ENCODE results near the gene GPI.
"Not testable (repeated sequence)": the region's sequence is repeated elsewhere in the genome, so short reads cannot be mapped to it uniquely, and the experiment has no call there.

GPI gene

GRCh38 chr19:34370117-34370516, 5.1 kb downstream of the GPI start:
- DNase-seq: no peak

- DNase-seq: no peak
These were observed 6.0 kb downstream of the GPI start for GRCh38 chr19:34370983-34371382.

GRCh38 chr19:34373601-34374288, 8.7 kb downstream of the GPI start:
- DNase-seq: no peak

- no peak for DNase-seq
These were observed 10.6 kb downstream of the GPI start for GRCh38 chr19:34375598-34375997.

GRCh38 chr19:34380639-34381241, 15.7 kb downstream of the GPI start:
- DNase-seq: no peak

GRCh38 chr19:34381399-34382251, 16.6 kb downstream of the GPI start:
- DNase-seq: no peak

GRCh38 chr19:34382471-34382870, 17.5 kb downstream of the GPI start:
- DNase-seq: no peak

GRCh38 chr19:34383599-34383998, 18.6 kb downstream of the GPI start:
- no peak for DNase-seq

- no peak for DNase-seq
These were observed 21.8 kb downstream of the GPI start for GRCh38 chr19:34386645-34387445.

GRCh38 chr19:34387446-34387810, 22.4 kb downstream of the GPI start:
- DNase-seq: no peak

- not testable (repeated sequence) for DNase-seq
These were observed 23.7 kb downstream of the GPI start for GRCh38 chr19:34388745-34389144.

- no peak for DNase-seq
These were observed 26.8 kb downstream of the GPI start for GRCh38 chr19:34391813-34392212.

- no peak for DNase-seq
These were observed 28.0 kb downstream of the GPI start for GRCh38 chr19:34393031-34393430.

GRCh38 chr19:34393629-34394028, 28.6 kb downstream of the GPI start:
- DNase-seq: no peak

GRCh38 chr19:34397853-34398252, 32.9 kb downstream of the GPI start:
- DNase-seq: no peak

GRCh38 chr19:34399886-34400285, 34.9 kb downstream of the GPI start:
- no peak for DNase-seq

GRCh38 chr19:34400844-34401243, 35.8 kb downstream of the GPI start:
- DNase-seq: not testable (repeated sequence)

GRCh38 chr19:34402074-34402600, 37.1 kb downstream of the GPI start:
- no peak for DNase-seq

- no peak for DNase-seq
These were observed 38.8 kb downstream of the GPI start for GRCh38 chr19:34403784-34404108.

- peak; percentile 76 for DNase-seq
These were observed 39.3 kb downstream of the GPI start, which contains the start of gene PDCD2L for GRCh38 chr19:34404109-34404909. Gene PDCD2L (plus strand): TSS chr19:34404399. CDS start chr19:34404431, 32 bp downstream.

GRCh38 chr19:34405892-34406660, 41.1 kb downstream of the GPI start:
- DNase-seq: no peak
